Measurements from ENCODE around the gene LCE2A.
A peak's percentile ranks its signal among the peaks of the same experiment; 100 is the strongest.

LCE2A gene

DNA sequence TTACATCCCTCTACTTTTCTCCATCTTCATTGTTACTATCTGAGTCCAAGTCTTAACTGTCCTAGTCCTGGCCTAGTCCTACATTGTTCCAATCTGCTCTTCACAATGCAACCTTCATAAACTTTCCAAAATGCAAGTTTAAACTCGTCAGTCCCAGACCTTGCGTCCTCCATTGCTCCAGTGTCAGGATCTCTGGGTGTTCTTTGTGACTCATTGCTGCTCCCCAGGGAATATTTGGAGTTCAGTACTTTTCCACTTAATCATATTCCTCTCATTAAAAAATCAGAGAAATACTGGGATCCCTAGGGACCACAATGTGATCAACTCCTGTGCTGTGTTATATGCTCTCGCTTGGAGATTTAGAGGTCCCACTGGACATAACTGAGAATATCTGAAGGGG lies 41.7 kb downstream of the LCE2A start:
- peaks cover 30% of the 10 kb centered on the region for H3K9me3 ChIP-seq (ENCODE audit: insufficient read depth, low read depth, low read length)

GRCh38 chr1:152741656-152742055 lies 43.5 kb downstream of the LCE2A start:
- Histone ChIP-seq H3K9ac (ENCODE audit: low read length) (no peak overlapping the region), H2AFZ (ENCODE audit: insufficient read depth, low read length, poor library complexity) (no peak overlapping the region), H4K91ac (ENCODE audit: low read depth, low read length) (no peak overlapping the region), H3K18ac (ENCODE audit: low read length) (no peak overlapping the region), H3K4ac (ENCODE audit: low read depth, low read length) (no peak overlapping the region), H3K79me1 (ENCODE audit: low read length) (no peaks in the 10 kb centered on the region), H2AK5ac (ENCODE audit: low read length) (no peak overlapping the region), H3K14ac (ENCODE audit: low read length) (no peak overlapping the region), H3K23ac (ENCODE audit: low read length) (no peak overlapping the region), H3K4me2 (ENCODE audit: low read length) (no peak overlapping the region), H3K27ac (ENCODE audit: low read depth, low read length) (no peak overlapping the region), H2BK120ac (ENCODE audit: insufficient read depth, low read length, poor library complexity) (no peak overlapping the region), H3K27me3 (ENCODE audit: insufficient read depth, low read length) (no peaks in the 10 kb centered on the region), H3K9me3 (ENCODE audit: insufficient read depth, low read depth, low read length) (peaks cover 31% of the 10 kb centered on the region), H4K12ac (ENCODE audit: low read depth, low read length) (no peak overlapping the region), H3K4me1 (ENCODE audit: control insufficient read depth in 1 of 2, insufficient read depth in 2 of 2, low read length in 2 of 2) (no peaks in the 10 kb centered on the region), H3K79me2 (ENCODE audit: control insufficient read depth, insufficient read depth, low read length, poor library complexity) (no peaks in the 10 kb centered on the region), H2BK12ac (ENCODE audit: low read length) (no peak overlapping the region), H3K4me3 (ENCODE audit: low read depth, low read length) (no peak overlapping the region), H4K8ac (ENCODE audit: low read depth, low read length) (no peak overlapping the region), H3K36me3 (ENCODE audit: control insufficient read depth in 1 of 2, insufficient read depth in 2 of 2, low read length in 2 of 2) (no peaks in the 10 kb centered on the region), H2BK5ac (ENCODE audit: low read depth, low read length, poor library complexity) (no peak overlapping the region)
- no peak for DNase-seq

More for the DNA sequence above, 41.7 kb downstream of the LCE2A start:
- Histone ChIP-seq H3K36me3 (ENCODE audit: control insufficient read depth in 1 of 2, insufficient read depth in 2 of 2, low read length in 2 of 2) (no peaks in the 10 kb centered on the region), H2BK12ac (ENCODE audit: low read length) (no peak overlapping the region), H2BK120ac (ENCODE audit: insufficient read depth, low read length, poor library complexity) (no peak overlapping the region), H2BK5ac (ENCODE audit: low read depth, low read length, poor library complexity) (no peak overlapping the region), H3K79me2 (ENCODE audit: control insufficient read depth, insufficient read depth, low read length, poor library complexity) (no peaks in the 10 kb centered on the region), H3K4me1 (ENCODE audit: control insufficient read depth in 1 of 2, insufficient read depth in 2 of 2, low read length in 2 of 2) (no peaks in the 10 kb centered on the region), H4K91ac (ENCODE audit: low read depth, low read length) (no peak overlapping the region), H3K18ac (ENCODE audit: low read length) (no peak overlapping the region), H3K4me2 (ENCODE audit: low read length) (no peak overlapping the region), H3K27ac (ENCODE audit: low read depth, low read length) (no peak overlapping the region), H3K4me3 (ENCODE audit: low read depth, low read length) (no peak overlapping the region), H4K12ac (ENCODE audit: low read depth, low read length) (no peak overlapping the region), H2AK5ac (ENCODE audit: low read length) (no peak overlapping the region), H4K8ac (ENCODE audit: low read depth, low read length) (no peak overlapping the region), H2AFZ (ENCODE audit: insufficient read depth, low read length, poor library complexity) (no peak overlapping the region), H3K14ac (ENCODE audit: low read length) (no peak overlapping the region), H3K23ac (ENCODE audit: low read length) (no peak overlapping the region), H3K4ac (ENCODE audit: low read depth, low read length) (no peak overlapping the region), H3K79me1 (ENCODE audit: low read length) (no peaks in the 10 kb centered on the region), H3K9ac (ENCODE audit: low read length) (no peak overlapping the region), H3K27me3 (ENCODE audit: insufficient read depth, low read length) (no peaks in the 10 kb centered on the region)
- no peak for DNase-seq
- no CpG with 5 or more reads among the region's 3 CpGs for WGBS (ENCODE audit: extremely low coverage, insufficient coverage, insufficient read length)

DNA sequence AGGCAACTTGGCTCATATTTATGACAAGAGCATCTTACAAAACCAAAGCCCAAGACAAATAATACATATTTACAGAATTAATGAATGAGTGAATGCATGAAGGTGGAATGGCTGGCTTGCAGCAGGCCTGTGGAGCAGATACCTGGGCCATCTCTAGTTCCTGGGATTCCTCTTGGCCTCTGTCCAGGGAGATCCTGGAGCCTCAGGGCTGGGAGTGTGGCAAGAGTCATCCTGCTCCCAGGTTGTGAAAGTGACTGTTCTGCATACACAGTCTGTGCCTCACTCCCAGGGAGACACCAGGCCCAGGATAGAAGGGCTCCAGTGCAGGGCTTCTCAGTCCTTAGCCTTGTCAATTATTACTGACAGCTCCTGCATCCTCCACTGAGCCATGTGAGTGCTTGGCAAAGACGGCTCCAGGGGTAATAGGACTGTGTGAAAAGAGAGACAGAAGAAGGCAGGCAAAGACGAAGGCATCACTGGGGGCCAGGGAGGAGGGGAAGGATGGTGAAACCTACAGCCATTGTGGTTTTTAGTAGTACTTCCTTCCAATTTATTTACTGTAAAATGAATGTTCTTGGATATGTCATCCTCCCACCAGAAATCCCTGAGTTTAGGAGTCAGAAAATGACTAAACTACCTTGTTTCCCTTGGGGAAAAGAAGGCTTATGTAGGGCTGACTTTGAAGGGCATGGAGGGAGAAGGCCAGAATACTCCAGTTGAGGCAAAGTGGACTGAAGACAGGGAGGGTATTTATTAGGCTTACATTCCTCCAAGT lies 45.4 kb downstream of the LCE2A start:
- H3K14ac ChIP-seq (ENCODE audit: low read length) = no peak overlapping the region
- H3K18ac ChIP-seq (ENCODE audit: low read length) = no peak overlapping the region
- H4K12ac ChIP-seq (ENCODE audit: low read depth, low read length) = no peak overlapping the region
- no peaks in the 10 kb centered on the region for H3K4me1 ChIP-seq (ENCODE audit: control insufficient read depth in 1 of 2, insufficient read depth in 2 of 2, low read length in 2 of 2)
- no CpG with 5 or more reads among the region's 2 CpGs for WGBS (ENCODE audit: extremely low coverage, insufficient coverage, insufficient read length)
- H3K36me3 ChIP-seq (ENCODE audit: control insufficient read depth in 1 of 2, insufficient read depth in 2 of 2, low read length in 2 of 2) = no peaks in the 10 kb centered on the region
- DNase-seq = peak; percentile 98 to 99
- no peaks in the 10 kb centered on the region for H3K79me1 ChIP-seq (ENCODE audit: low read length)
- no peak overlapping the region for H3K9ac ChIP-seq (ENCODE audit: low read length)
- H3K27ac ChIP-seq (ENCODE audit: low read depth, low read length) = no peak overlapping the region
- no peak overlapping the region for H2AFZ ChIP-seq (ENCODE audit: insufficient read depth, low read length, poor library complexity)
- H4K91ac ChIP-seq (ENCODE audit: low read depth, low read length) = no peak overlapping the region
- no peak overlapping the region for H2BK12ac ChIP-seq (ENCODE audit: low read length)
- peaks cover 23% of the 10 kb centered on the region for H3K9me3 ChIP-seq (ENCODE audit: insufficient read depth, low read depth, low read length)
- no peak overlapping the region for H3K4me3 ChIP-seq (ENCODE audit: low read depth, low read length)
- H3K23ac ChIP-seq (ENCODE audit: low read length) = no peak overlapping the region
- no peak overlapping the region for H2AK5ac ChIP-seq (ENCODE audit: low read length)
- H2BK5ac ChIP-seq (ENCODE audit: low read depth, low read length, poor library complexity) = no peak overlapping the region
- no peak overlapping the region for H2BK120ac ChIP-seq (ENCODE audit: insufficient read depth, low read length, poor library complexity)
- H4K8ac ChIP-seq (ENCODE audit: low read depth, low read length) = no peak overlapping the region
- H3K4me2 ChIP-seq (ENCODE audit: low read length) = no peak overlapping the region
- H3K79me2 ChIP-seq (ENCODE audit: control insufficient read depth, insufficient read depth, low read length, poor library complexity) = no peaks in the 10 kb centered on the region
- no peak overlapping the region for H3K4ac ChIP-seq (ENCODE audit: low read depth, low read length)
- H3K27me3 ChIP-seq (ENCODE audit: insufficient read depth, low read length) = no peaks in the 10 kb centered on the region

DNA sequence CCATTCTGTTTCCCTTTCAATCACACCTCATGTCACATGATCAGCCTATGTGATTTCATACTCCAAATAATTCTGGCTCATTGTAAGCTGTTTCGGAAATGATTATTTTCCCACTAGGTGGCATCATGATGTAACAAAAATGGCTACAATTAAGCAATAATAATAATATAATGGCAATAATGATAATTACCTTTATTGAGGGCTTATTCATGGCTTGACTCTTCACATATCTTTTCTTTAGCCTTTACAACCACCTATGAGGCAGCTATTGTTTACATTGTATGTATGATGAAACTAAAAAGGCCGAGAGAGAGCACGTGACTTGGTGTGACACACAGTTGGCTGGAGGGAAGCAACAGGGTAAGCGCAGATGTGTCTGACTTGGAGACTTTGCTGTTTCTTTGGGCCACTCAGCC lies 47.2 kb downstream of the LCE2A start:
- no peaks in the 10 kb centered on the region for H3K79me2 ChIP-seq (ENCODE audit: control insufficient read depth, insufficient read depth, low read length, poor library complexity)
- no peaks in the 10 kb centered on the region for H3K79me1 ChIP-seq (ENCODE audit: low read length)
- DNase-seq = peak; percentile 44 to 60
- no CpG with 5 or more reads among the region's 4 CpGs for WGBS (ENCODE audit: extremely low coverage, insufficient coverage, insufficient read length)
- no peak overlapping the region for H3K4me3 ChIP-seq (ENCODE audit: low read depth, low read length)
- H2BK12ac ChIP-seq (ENCODE audit: low read length) = no peak overlapping the region
- H3K4me2 ChIP-seq (ENCODE audit: low read length) = no peak overlapping the region
- H3K27me3 ChIP-seq (ENCODE audit: insufficient read depth, low read length) = no peaks in the 10 kb centered on the region
- H3K18ac ChIP-seq (ENCODE audit: low read length) = no peak overlapping the region
- no peak overlapping the region for H4K8ac ChIP-seq (ENCODE audit: low read depth, low read length)
- H4K12ac ChIP-seq (ENCODE audit: low read depth, low read length) = no peak overlapping the region
- no peak overlapping the region for H3K4ac ChIP-seq (ENCODE audit: low read depth, low read length)
- no peaks in the 10 kb centered on the region for H3K36me3 ChIP-seq (ENCODE audit: control insufficient read depth in 1 of 2, insufficient read depth in 2 of 2, low read length in 2 of 2)
- H2BK120ac ChIP-seq (ENCODE audit: insufficient read depth, low read length, poor library complexity) = no peak overlapping the region
- H3K23ac ChIP-seq (ENCODE audit: low read length) = no peak overlapping the region
- H4K91ac ChIP-seq (ENCODE audit: low read depth, low read length) = no peak overlapping the region
- no peak overlapping the region for H2BK5ac ChIP-seq (ENCODE audit: low read depth, low read length, poor library complexity)
- H2AFZ ChIP-seq (ENCODE audit: insufficient read depth, low read length, poor library complexity) = no peak overlapping the region
- H3K14ac ChIP-seq (ENCODE audit: low read length) = no peak overlapping the region
- no peak overlapping the region for H3K9ac ChIP-seq (ENCODE audit: low read length)
- no peak overlapping the region for H2AK5ac ChIP-seq (ENCODE audit: low read length)
- H3K9me3 ChIP-seq (ENCODE audit: insufficient read depth, low read depth, low read length) = peaks cover 23% of the 10 kb centered on the region
- H3K4me1 ChIP-seq (ENCODE audit: control insufficient read depth in 1 of 2, insufficient read depth in 2 of 2, low read length in 2 of 2) = no peaks in the 10 kb centered on the region
- H3K27ac ChIP-seq (ENCODE audit: low read depth, low read length) = no peak overlapping the region

Data from trophoblast cell (in vitro differentiated cells and primary cell).